ENCODE measurements around the gene GALNT14. TPM values are rescaled to one million over a fixed set of nuclear protein-coding genes. Genes with fewer than 3 reads are reported as not detected.

Gene GALNT14
- total RNA-seq, 4 donors from 2014 or later = 1.00 TPM; not detected in 3

- Histone ChIP-seq H3K9me3 (no peaks in the 10 kb centered on the region), H3K27ac (no peak overlapping the region), H3K4me1 (no peaks in the 10 kb centered on the region), H3K36me3 (no peaks in the 10 kb centered on the region), H3K4me3 (no peak overlapping the region), H3K27me3 (no peaks in the 10 kb centered on the region)
- in situ Hi-C loops (cut with MboI; ENCODE audit: low pct_ligation_motif_present in 1 of 4, low pct_unique_long_range_greater_than_20kb in 1 of 4, low sequenced_read_pairs in 3 of 4) (no loop called here), intact Hi-C loops (cut with DNase I; ENCODE audit: low total_unique reads) (no loop called here)
- 77 to 92% methylated on average over 3 to 5 of the region's 5 CpGs for WGBS, 2 donors (ENCODE audit: low coverage in 1 of 2)
- no peak for DNase-seq
- TF ChIP-seq, protein P1, sequence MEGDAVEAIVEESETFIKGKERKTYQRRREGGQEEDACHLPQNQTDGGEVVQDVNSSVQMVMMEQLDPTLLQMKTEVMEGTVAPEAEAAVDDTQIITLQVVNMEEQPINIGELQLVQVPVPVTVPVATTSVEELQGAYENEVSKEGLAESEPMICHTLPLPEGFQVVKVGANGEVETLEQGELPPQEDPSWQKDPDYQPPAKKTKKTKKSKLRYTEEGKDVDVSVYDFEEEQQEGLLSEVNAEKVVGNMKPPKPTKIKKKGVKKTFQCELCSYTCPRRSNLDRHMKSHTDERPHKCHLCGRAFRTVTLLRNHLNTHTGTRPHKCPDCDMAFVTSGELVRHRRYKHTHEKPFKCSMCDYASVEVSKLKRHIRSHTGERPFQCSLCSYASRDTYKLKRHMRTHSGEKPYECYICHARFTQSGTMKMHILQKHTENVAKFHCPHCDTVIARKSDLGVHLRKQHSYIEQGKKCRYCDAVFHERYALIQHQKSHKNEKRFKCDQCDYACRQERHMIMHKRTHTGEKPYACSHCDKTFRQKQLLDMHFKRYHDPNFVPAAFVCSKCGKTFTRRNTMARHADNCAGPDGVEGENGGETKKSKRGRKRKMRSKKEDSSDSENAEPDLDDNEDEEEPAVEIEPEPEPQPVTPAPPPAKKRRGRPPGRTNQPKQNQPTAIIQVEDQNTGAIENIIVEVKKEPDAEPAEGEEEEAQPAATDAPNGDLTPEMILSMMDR (IDR thresholded peaks at IDR 0.05) = no peak
- TF ChIP-seq POLR2A (IDR thresholded peaks at IDR 0.05) = no peak
- no peak for TF ChIP-seq EP300 (IDR thresholded peaks at IDR 0.05; ENCODE audit: low read depth)
- TF ChIP-seq POLR2AphosphoS5 (IDR thresholded peaks at IDR 0.05) = no peak
Measured at GRCh38 chr2:30926606-30927005, 211.6 kb downstream of the GALNT14 start.

GRCh38 chr2:30923623-30924022 lies 214.6 kb downstream of the GALNT14 start:
- no peak for DNase-seq
- in situ Hi-C loops (cut with MboI; ENCODE audit: low pct_ligation_motif_present in 1 of 4, low pct_unique_long_range_greater_than_20kb in 1 of 4, low sequenced_read_pairs in 3 of 4) = no loop called here

GRCh38 chr2:30920511-30920910 lies 217.7 kb downstream of the GALNT14 start:
- no peak overlapping the region for H3K27ac ChIP-seq
- no peak overlapping the region for H3K4me3 ChIP-seq
- DNase-seq = no peak
- in situ Hi-C loops (cut with MboI; ENCODE audit: low pct_ligation_motif_present in 1 of 4, low pct_unique_long_range_greater_than_20kb in 1 of 4, low sequenced_read_pairs in 3 of 4) = no loop called here
- no peaks in the 10 kb centered on the region for H3K27me3 ChIP-seq
- H3K36me3 ChIP-seq = no peaks in the 10 kb centered on the region
- H3K9me3 ChIP-seq = no peaks in the 10 kb centered on the region
- no peak for TF ChIP-seq EP300 (IDR thresholded peaks at IDR 0.05; ENCODE audit: low read depth)
- no peak for TF ChIP-seq POLR2A (IDR thresholded peaks at IDR 0.05)
- TF ChIP-seq POLR2AphosphoS5 (IDR thresholded peaks at IDR 0.05) = no peak
- TF ChIP-seq, protein P1 (IDR thresholded peaks at IDR 0.05) = no peak
- 78 to 89% methylated on average over 1 to 5 of the region's 5 CpGs for WGBS, 2 donors (ENCODE audit: low coverage in 1 of 2)
- intact Hi-C loops (cut with DNase I; ENCODE audit: low total_unique reads) = no loop called here
- no peaks in the 10 kb centered on the region for H3K4me1 ChIP-seq

More at GRCh38 chr2:30923623-30924022, 214.6 kb downstream of the GALNT14 start:
- H3K27ac ChIP-seq = no peak overlapping the region
- no peaks in the 10 kb centered on the region for H3K9me3 ChIP-seq
- no peaks in the 10 kb centered on the region for H3K27me3 ChIP-seq
- H3K4me1 ChIP-seq = no peaks in the 10 kb centered on the region
- TF ChIP-seq EP300 (IDR thresholded peaks at IDR 0.05; ENCODE audit: low read depth) = no peak
- no peak for TF ChIP-seq POLR2AphosphoS5 (IDR thresholded peaks at IDR 0.05)
- no peak for TF ChIP-seq POLR2A (IDR thresholded peaks at IDR 0.05)
- TF ChIP-seq, protein P1 (IDR thresholded peaks at IDR 0.05) = no peak
- WGBS, 2 donors (ENCODE audit: low coverage in 1 of 2) = 75 to 80% methylated on average over 1 to 5 of the region's 5 CpGs
- no peaks in the 10 kb centered on the region for H3K36me3 ChIP-seq
- intact Hi-C loops (cut with DNase I; ENCODE audit: low total_unique reads) = no loop called here
- H3K4me3 ChIP-seq = no peak overlapping the region

DNA sequence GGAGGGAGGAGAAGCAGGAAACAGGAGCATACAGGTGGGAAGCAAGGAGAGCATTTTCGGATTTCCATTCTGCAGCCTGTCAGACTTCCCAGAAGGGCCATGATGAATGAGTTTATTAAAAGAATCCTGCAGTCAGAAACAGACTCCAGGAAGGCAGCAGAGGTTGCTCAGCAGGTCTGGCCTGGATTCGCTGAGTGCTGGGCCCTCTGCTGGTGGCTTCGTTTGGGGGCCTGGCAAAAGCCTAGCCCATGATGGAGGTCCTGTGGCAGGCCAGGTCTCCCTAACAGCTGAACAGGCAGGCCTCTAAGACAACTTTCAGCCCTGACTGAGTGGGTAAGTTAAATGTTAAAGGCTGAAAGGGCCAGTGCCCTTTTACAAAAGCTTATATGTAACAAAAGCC lies 222.8 kb downstream of the GALNT14 start:
- TF ChIP-seq, protein P1 (IDR thresholded peaks at IDR 0.05) = peak in 1 of 5 experiments; percentile 5
- no peak for TF ChIP-seq EP300 (IDR thresholded peaks at IDR 0.05; ENCODE audit: low read depth)
- TF ChIP-seq POLR2A (IDR thresholded peaks at IDR 0.05) = no peak
- TF ChIP-seq POLR2AphosphoS5 (IDR thresholded peaks at IDR 0.05) = no peak

More for the DNA sequence above, 222.8 kb downstream of the GALNT14 start:
- Histone ChIP-seq H3K4me3 (no peak overlapping the region), H3K36me3 (no peaks in the 10 kb centered on the region), H3K27me3 (no peaks in the 10 kb centered on the region), H3K4me1 (no peaks in the 10 kb centered on the region), H3K27ac (no peak overlapping the region), H3K9me3 (no peaks in the 10 kb centered on the region)
- in situ Hi-C loops (cut with MboI; ENCODE audit: low pct_ligation_motif_present in 1 of 4, low pct_unique_long_range_greater_than_20kb in 1 of 4, low sequenced_read_pairs in 3 of 4) = no loop called here
- intact Hi-C loops (cut with DNase I; ENCODE audit: low total_unique reads) = no loop called here
- no peak for DNase-seq
- 20 to 49% methylated on average over 2 to 3 of the region's 3 CpGs for WGBS, 2 donors (ENCODE audit: low coverage in 1 of 2)

Data from transverse colon (tissue), 4 donors.